Lower lobe of right lung (tissue), 2 donors: ENCODE data around the gene CNGB1. TPM values are rescaled to one million over a fixed set of nuclear protein-coding genes. Genes with fewer than 3 reads are reported as not detected.

ENCODE experiments used
- ATAC-seq, 2 donors: fragments of 200-7000 bp; cut with Tn5 transposase; one replicate each; pipeline ENCODE4 v1.9.1; 2020 to 2022; ENCODE audit warnings: mild to moderate bottlenecking in 2 of 2, moderate library complexity in 2 of 2
- DNase-seq: peaks from one replicate; pipeline ENCODE4 v3.0.0-alpha.2; 2020
- H3K27ac ChIP-seq: fragments of 200-600 bp; one replicate; pipeline ENCODE4 v1.8.0; 2022
- H3K27me3 ChIP-seq: fragments of 200-600 bp; one replicate; pipeline ENCODE4 v1.8.0; 2022; ENCODE audit warnings: low read depth
- H3K36me3 ChIP-seq: fragments of 200-600 bp; one replicate; pipeline ENCODE4 v1.8.0; 2022; ENCODE audit warnings: mild to moderate bottlenecking
- H3K4me1 ChIP-seq: fragments of 200-600 bp; one replicate; pipeline ENCODE4 v1.8.0; 2022
- H3K4me3 ChIP-seq: fragments of 200-600 bp; one replicate; pipeline ENCODE4 v1.8.0; 2022; ENCODE audit warnings: mild to moderate bottlenecking
- H3K9me3 ChIP-seq: fragments of 200-600 bp; one replicate; pipeline ENCODE4 v1.8.0; 2022
- CTCF ChIP-seq: fragments of 200-600 bp; IDR thresholded peaks from one replicate; pipeline ENCODE4 v1.8.0; 2022; ENCODE audit warnings: antibody characterized with exemption, mild to moderate bottlenecking
- intact Hi-C: fragments of 100-400 bp; cut with DNase I; formaldehyde crosslinking; loops from one replicate; pipeline ENCODE4 v1.11.0; 2022
- total RNA-seq: library from RNA; stranded (reverse); fragmentation: NEBNext Ultra II Directional; extraction: Animal tissue kit (Norgen Biotek cat#: 25700); gene quantifications from one replicate; pipeline ENCODE4 v1.2.1, GENCODE V29; 2021
- donor health status: DM: no; HTN: yes; CAD: no; lungs with severe emphysema.

CNGB1 gene
- total RNA-seq, 1 donor from 2014 or later, result 0.35 TPM

- intact Hi-C loops, result no loop called here
- Histone ChIP-seq H3K9me3 (no peaks in the 10 kb centered on the region), H3K27ac (no peak overlapping the region), H3K4me3 (no peak overlapping the region), H3K27me3 (no peaks in the 10 kb centered on the region), H3K36me3 (no peaks in the 10 kb centered on the region), H3K4me1 (peaks cover 3% of the 10 kb centered on the region)
- no peak for ATAC-seq
- DNase-seq, result no peak
- no peak for TF ChIP-seq CTCF
Observed at GRCh38 chr16:57951204-57951960, 19.5 kb downstream of the CNGB1 start.

GRCh38 chr16:57950382-57950781 is 20.5 kb downstream of the CNGB1 start:
- intact Hi-C loops, result no loop called here
- Histone ChIP-seq H3K4me1 (peaks cover 3% of the 10 kb centered on the region), H3K27me3 (no peaks in the 10 kb centered on the region), H3K4me3 (no peak overlapping the region), H3K27ac (no peak overlapping the region), H3K36me3 (no peaks in the 10 kb centered on the region), H3K9me3 (no peaks in the 10 kb centered on the region)
- no peak for TF ChIP-seq CTCF
- ATAC-seq, result no peak
- DNase-seq, result no peak

GRCh38 chr16:57949595-57950238 is 21.2 kb downstream of the CNGB1 start:
- no peak overlapping the region for H3K4me3 ChIP-seq
- no peaks in the 10 kb centered on the region for H3K9me3 ChIP-seq
- ATAC-seq (no peak), DNase-seq (no peak)
- intact Hi-C loops, result no loop called here
- no peaks in the 10 kb centered on the region for H3K27me3 ChIP-seq
- no peak for TF ChIP-seq CTCF
- H3K27ac ChIP-seq, result no peak overlapping the region
- peaks cover 3% of the 10 kb centered on the region for H3K4me1 ChIP-seq
- no peaks in the 10 kb centered on the region for H3K36me3 ChIP-seq

- H3K4me1 ChIP-seq, result peaks cover 3% of the 10 kb centered on the region
- DNase-seq (no peak), ATAC-seq (no peak)
- no peak overlapping the region for H3K27ac ChIP-seq
- no peaks in the 10 kb centered on the region for H3K9me3 ChIP-seq
- no peak for TF ChIP-seq CTCF
- intact Hi-C loops, result no loop called here
- no peak overlapping the region for H3K4me3 ChIP-seq
- no peaks in the 10 kb centered on the region for H3K36me3 ChIP-seq
- H3K27me3 ChIP-seq, result no peaks in the 10 kb centered on the region
Observed at GRCh38 chr16:57949013-57949412, 21.9 kb downstream of the CNGB1 start.

GRCh38 chr16:57948027-57948426 is 22.9 kb downstream of the CNGB1 start:
- TF ChIP-seq CTCF, result no peak
- DNase-seq (no peak), ATAC-seq (no peak)
- no peak overlapping the region for H3K27ac ChIP-seq
- peaks cover 3% of the 10 kb centered on the region for H3K4me1 ChIP-seq
- no peaks in the 10 kb centered on the region for H3K36me3 ChIP-seq
- no peaks in the 10 kb centered on the region for H3K27me3 ChIP-seq
- H3K9me3 ChIP-seq, result no peaks in the 10 kb centered on the region
- intact Hi-C loops, result no loop called here
- no peak overlapping the region for H3K4me3 ChIP-seq
